HepG2 (cell line): ENCODE data around the gene KEL. TPM values are rescaled to one million over a fixed set of nuclear protein-coding genes. Genes with fewer than 3 reads are reported as not detected.

Experiments
- ATAC-seq: fragments of 200-7000 bp; cut with Tn5 transposase; 3 replicates; pipeline ENCODE4 v1.9.1; 2020; ENCODE audit warnings: mild to moderate bottlenecking, moderate library complexity
- BruUV-seq: library from RNA; stranded (reverse); fragments of 400-500 nt; replicated peaks from 2 replicates; lab custom pipeline; 2021; lab: Mats Ljungman, UMichigan
- CTCF ChIA-PET: fragments of 300-600 bp; formaldehyde crosslinking; extraction: SDS; loops from one replicate; lab custom pipeline; 2021; ENCODE audit warnings: low total read pairs, inconsistent platforms, low intra/inter-chr PET ratio; lab: Yijun Ruan, JAX
- POLR2A ChIA-PET: fragments of 350-600 bp; sonication (Branson Sonifier 250); formaldehyde crosslinking; loops from one replicate; lab custom pipeline; 2020; ENCODE audit warnings: antibody characterized with exemption, inconsistent platforms; lab: Yijun Ruan, JAX
- DNase-seq: peaks from one replicate; pipeline ENCODE4 v3.0.0-alpha.2; 2015; ENCODE audit warnings: low spot score
- FAIRE-seq: peaks from 3 replicates; lab custom pipeline; 2011; peaks lifted over from hg19 to GRCh38; lab: Jason Lieb, UNC
- H2AFZ ChIP-seq: one replicate; pipeline ENCODE4 v1.6.1; 2011; ENCODE audit warnings: low read length, inconsistent platforms
- H3K27ac ChIP-seq: fragments of 300-600 bp; 3 replicates; pipeline ENCODE4 v1.8.0; 2011; ENCODE audit warnings: mixed run types, mild to moderate bottlenecking, mixed read lengths, low read length, inconsistent platforms; ENCODE audit not compliant: insufficient read depth; ENCODE audit errors: extremely low read length
- H3K27me3 ChIP-seq, 2 experiments: fragments of 200-600 bp in 1 of 2; 2 replicates in 1 of 2; 3 replicates in 1 of 2; pipeline versions ENCODE4 v1.6.0 to v1.8.0; 2011; ENCODE audit warnings: low read length in 2 of 2, mild to moderate bottlenecking in 2 of 2, moderate library complexity in 2 of 2, inconsistent platforms in 1 of 2; ENCODE audit not compliant: insufficient read depth in 2 of 2, control insufficient read depth in 1 of 2
- H3K36me3 ChIP-seq, 2 experiments: fragments of 200-600 bp in 1 of 2; replicated peaks in 1 of 2; 2 replicates in 1 of 2; 3 replicates in 1 of 2; pipeline versions ENCODE4 v1.5.1 to v1.8.0; 2011; ENCODE audit warnings: low read length in 2 of 2, inconsistent platforms in 1 of 2; ENCODE audit not compliant: insufficient read depth in 2 of 2, control insufficient read depth in 1 of 2
- H3K4me1 ChIP-seq: 2 replicates; pipeline ENCODE4 v1.5.1; 2012; ENCODE audit warnings: low read length, inconsistent platforms; ENCODE audit not compliant: insufficient read depth
- H3K4me2 ChIP-seq: 2 replicates; pipeline ENCODE4 v1.6.0; 2011; ENCODE audit warnings: low read depth, low read length, inconsistent platforms
- H3K4me3 ChIP-seq, 3 experiments: fragments of 200-600 bp in 1 of 3; sonication (generic), shearing (Covaris generic) in 1 of 3; replicated peaks in 1 of 3; 2 replicates each; pipeline ENCODE4 v1.5.1; 2011 to 2016; ENCODE audit warnings: low read length in 3 of 3, inconsistent platforms in 2 of 3, low read depth in 2 of 3, mild to moderate bottlenecking in 2 of 3, control low read depth in 1 of 3, mixed read lengths in 1 of 3; ENCODE audit not compliant: insufficient read depth in 1 of 3
- H3K79me2 ChIP-seq: one replicate; pipeline ENCODE4 v1.6.1; 2011; ENCODE audit warnings: low read length, inconsistent platforms; ENCODE audit not compliant: insufficient read depth
- H3K9ac ChIP-seq: 2 replicates; pipeline ENCODE4 v1.6.0; 2011; ENCODE audit warnings: mild to moderate bottlenecking, low read depth, low read length, inconsistent platforms; ENCODE audit not compliant: insufficient read depth
- H3K9me3 ChIP-seq: 2 replicates; pipeline ENCODE4 v1.5.1; 2012; ENCODE audit warnings: mild to moderate bottlenecking, low read length
- H4K20me1 ChIP-seq: 2 replicates; pipeline ENCODE4 v1.6.0; 2011; ENCODE audit warnings: inconsistent platforms, mild to moderate bottlenecking, low read length, moderate library complexity; ENCODE audit not compliant: insufficient read depth
- ISX ChIP-seq: sonication (generic); formaldehyde crosslinking; conservative IDR thresholded peaks from 2 replicates; pipeline ENCODE4 v1.5.0; 2020; ENCODE audit warnings: missing genetic modification reagents
- KLF16 ChIP-seq, 2 experiments: sonication (generic) in 1 of 2; formaldehyde crosslinking in 1 of 2; IDR thresholded peaks; 2 replicates each; pipeline versions ENCODE4 v1.6.1 to v1.8.0; 2016 to 2023; ENCODE audit warnings: missing genetic modification reagents in 2 of 2, missing compliant biosample characterization in 1 of 2
- MAFG ChIP-seq: sonication (generic); formaldehyde crosslinking; IDR thresholded peaks from 2 replicates; pipeline ENCODE4 v1.5.1; 2020; ENCODE audit warnings: mild to moderate bottlenecking, missing genetic modification reagents
- MNT ChIP-seq: fragments of 450-650 bp; IDR thresholded peaks from 2 replicates; pipeline ENCODE4 v1.6.1; 2016
- POGZ ChIP-seq: sonication (generic); formaldehyde crosslinking; IDR thresholded peaks from 2 replicates; pipeline ENCODE4 v1.4.0; 2020; ENCODE audit warnings: mild to moderate bottlenecking, missing genetic modification reagents
- POLR2AphosphoS2 ChIP-seq: IDR thresholded peaks from 2 replicates; pipeline ENCODE4 v1.6.1; 2011; ENCODE audit warnings: low read depth, low read length, improper control_type of control experiment
- ZNF615 ChIP-seq: sonication (generic); formaldehyde crosslinking; IDR thresholded peaks from 2 replicates; pipeline ENCODE4 v1.5.0; 2020; ENCODE audit warnings: mild to moderate bottlenecking, missing genetic modification reagents, borderline replicate concordance
- WGBS: methylation state at CpG from one replicate; pipeline ENCODE4 v1.1.6; 2017; ENCODE audit warnings: low lambda C conversion rate; 5-methylcytosine and 5-hydroxymethylcytosine counted together
- in situ Hi-C: cut with HindIII; loops from 2 replicates; pipeline ENCODE4 v1.10.0; 2017; ENCODE audit warnings: low pct_unique_long_range_greater_than_20kb; ENCODE audit not compliant: extremely low pct_ligation_motif_present
- intact Hi-C: fragments of 100-400 bp; cut with micrococcal nuclease; formaldehyde crosslinking; loops from one replicate; pipeline ENCODE4 v1.10.0; 2022; ENCODE audit not compliant: unreplicated experiment
- polyA plus RNA-seq, 8 experiments: library from polyadenylated mRNA; depleted of rRNA in 3 of 8; stranded (reverse) in 7 of 8; unstranded in 1 of 8; fragments of >200 nt; fragmentation: Illumina TruSeq in 4 of 8; extraction: Trizol in 4 of 8; gene quantifications; 2 replicates each; pipeline versions ENCODE4 v1.2.1 to v1.2.3, GENCODE V29; 2011 to 2016; ENCODE audit warnings: low read depth in 4 of 8, missing spikeins in 1 of 8, mixed read lengths in 1 of 8; ENCODE audit not compliant: insufficient read depth in 1 of 8
- total RNA-seq, 5 experiments: library from RNA; depleted of rRNA; stranded (reverse); fragments of >200 nt; fragmentation: Illumina TruSeq; extraction: Trizol; gene quantifications; 2 replicates each; pipeline ENCODE4 v1.2.3, GENCODE V29; 2016; ENCODE audit warnings: low read depth in 1 of 5

The KEL gene
- total and polyA plus RNA-seq, 2 of the 13 experiments (the other 11 are each of a cell fraction or from before 2014, with no cell fraction given) = 0.03 TPM; not detected in 1

GRCh38 chr7:142894985-142895593, 67.1 kb downstream of the KEL start (continued):
- no peak for TF ChIP-seq ISX (CRISPR knock-in tag)
- no peak for TF ChIP-seq ZNF615 (CRISPR knock-in tag)
- no peak for TF ChIP-seq MNT
- TF ChIP-seq, all 625 proteins: peak for 0

- FAIRE-seq (no peak), ATAC-seq (no peak), DNase-seq (no peak)
- H3K79me2 ChIP-seq = no peaks in the 10 kb centered on the region
- ChIA-PET POLR2A (no interaction called here), CTCF (no interaction called here)
- no TSS peak for BruUV-seq
- no peak overlapping the region for H3K27ac ChIP-seq
- in situ Hi-C loops = no loop called here
- H3K4me3 ChIP-seq = no peak overlapping the region
- no peak overlapping the region for H3K4me2 ChIP-seq
- H4K20me1 ChIP-seq = no peaks in the 10 kb centered on the region
- TF ChIP-seq KLF16 (CRISPR knock-in tag; IDR thresholded peaks at IDR 0.05) = no peak
- no peak for TF ChIP-seq MAFG (CRISPR knock-in tag)
- no peak for TF ChIP-seq POLR2AphosphoS2
- no peak for TF ChIP-seq POGZ
- no peaks in the 10 kb centered on the region for H3K9me3 ChIP-seq
- intact Hi-C loops = no loop called here
- H3K27me3 ChIP-seq = no peaks in the 10 kb centered on the region; a peak in 1 of 5 replicates
- whole genome bisulfite sequencing = 18% methylated on average over 11 of the region's 12 CpGs
- H3K9ac ChIP-seq = no peak overlapping the region
- H3K36me3 ChIP-seq = no peaks in the 10 kb centered on the region
- H2AFZ ChIP-seq = no peak overlapping the region
- H3K4me1 ChIP-seq = no peaks in the 10 kb centered on the region
These were observed 67.8 kb downstream of the KEL start for GRCh38 chr7:142894112-142894984.
